Measurements from ENCODE around the gene CASZ1. TPM values are rescaled to one million over a fixed set of nuclear protein-coding genes. Genes with fewer than 3 reads are reported as not detected.

Gene CASZ1
- total RNA-seq, 1 donor from 2014 or later, result 4.0 TPM

GRCh38 chr1:10829067-10829818, 32.8 kb upstream of the CASZ1 start:
- Histone ChIP-seq H3K9ac (ENCODE audit: low read length) (no peak overlapping the region), H3K9me3 (ENCODE audit: insufficient read depth, low read depth, low read length) (no peaks in the 10 kb centered on the region), H3K36me3 (ENCODE audit: insufficient read depth, low read length) (no peaks in the 10 kb centered on the region), H4K20me1 (ENCODE audit: insufficient read depth, low read length) (no peaks in the 10 kb centered on the region), H3K4me2 (ENCODE audit: low read length) (no peak overlapping the region), H3K27ac (ENCODE audit: low read depth, low read length) (no peak overlapping the region), H3K27me3 (ENCODE audit: insufficient read depth, low read length) (peaks cover 6% of the 10 kb centered on the region), H3K4me1 (ENCODE audit: insufficient read depth, low read length) (peaks cover 5% of the 10 kb centered on the region), H3K79me2 (ENCODE audit: insufficient read depth, low read length) (no peaks in the 10 kb centered on the region), H3K4me3 (ENCODE audit: insufficient read depth, low read depth, low read length) (no peak overlapping the region), H2AFZ (ENCODE audit: low read depth, low read length) (no peak overlapping the region)
- FAIRE-seq (no peak), DNase-seq (ENCODE audit: low read depth) (no peak)
- H3K27ac Mint-ChIP-seq (ENCODE audit: unreplicated experiment), result no peak overlapping the region
- no peaks in the 10 kb centered on the region for H3K36me3 Mint-ChIP-seq (ENCODE audit: low read depth, unreplicated experiment)
- no peaks in the 10 kb centered on the region for H3K9me3 Mint-ChIP-seq (ENCODE audit: unreplicated experiment)
- peaks cover 7% of the 10 kb centered on the region for H3K4me1 Mint-ChIP-seq (ENCODE audit: low read depth, unreplicated experiment)
- peaks cover 38% of the 10 kb centered on the region for H3K27me3 Mint-ChIP-seq (ENCODE audit: low read depth, unreplicated experiment)
- H3K4me3 Mint-ChIP-seq (ENCODE audit: unreplicated experiment), result no peak overlapping the region
- TF ChIP-seq EZH2 (IDR thresholded peaks at IDR 0.05; ENCODE audit: insufficient read depth, low read length) (no peak), CTCF (IDR thresholded peaks at IDR 0.05; ENCODE audit: insufficient read depth, low read depth, low read length) (no peak)

- Histone ChIP-seq H3K9me3 (ENCODE audit: insufficient read depth, low read depth, low read length) (no peaks in the 10 kb centered on the region), H3K4me1 (ENCODE audit: insufficient read depth, low read length) (peaks cover 8% of the 10 kb centered on the region), H4K20me1 (ENCODE audit: insufficient read depth, low read length) (no peaks in the 10 kb centered on the region), H3K4me3 (ENCODE audit: insufficient read depth, low read depth, low read length) (no peak overlapping the region), H3K9ac (ENCODE audit: low read length) (no peak overlapping the region), H3K36me3 (ENCODE audit: insufficient read depth, low read length) (no peaks in the 10 kb centered on the region), H2AFZ (ENCODE audit: low read depth, low read length) (no peak overlapping the region), H3K79me2 (ENCODE audit: insufficient read depth, low read length) (no peaks in the 10 kb centered on the region), H3K4me2 (ENCODE audit: low read length) (no peak overlapping the region), H3K27ac (ENCODE audit: low read depth, low read length) (no peak overlapping the region), H3K27me3 (ENCODE audit: insufficient read depth, low read length) (peaks cover 6% of the 10 kb centered on the region)
- no peaks in the 10 kb centered on the region for H3K36me3 Mint-ChIP-seq (ENCODE audit: low read depth, unreplicated experiment)
- no peak for TF ChIP-seq CTCF (IDR thresholded peaks at IDR 0.05; ENCODE audit: insufficient read depth, low read depth, low read length)
- TF ChIP-seq EZH2 (IDR thresholded peaks at IDR 0.05; ENCODE audit: insufficient read depth, low read length), result peak; percentile 45
- FAIRE-seq (no peak), DNase-seq (ENCODE audit: low read depth) (no peak)
- H3K27me3 Mint-ChIP-seq (ENCODE audit: low read depth, unreplicated experiment), result peaks cover 33% of the 10 kb centered on the region
- H3K4me1 Mint-ChIP-seq (ENCODE audit: low read depth, unreplicated experiment), result peaks cover 14% of the 10 kb centered on the region
- no peak overlapping the region for H3K27ac Mint-ChIP-seq (ENCODE audit: unreplicated experiment)
- H3K9me3 Mint-ChIP-seq (ENCODE audit: unreplicated experiment), result no peaks in the 10 kb centered on the region
- H3K4me3 Mint-ChIP-seq (ENCODE audit: unreplicated experiment), result no peak overlapping the region
These were observed 31.2 kb upstream of the CASZ1 start for GRCh38 chr1:10827377-10828333.
